ENCODE measurements around the gene GPR135.

Gene GPR135

GRCh38 chr14:59465316-59466135 lies at the start of gene GPR135:
Gene GPR135, minus strand, starts transcription at chr14:59465380. Its CDS starts 154 bp downstream, at chr14:59465226.
- DNase-seq = no peak

- no peak for DNase-seq
Measured at GRCh38 chr14:59511916-59512575, 46.9 kb upstream of the GPR135 start.

GRCh38 chr14:59510966-59511365 lies 45.8 kb upstream of the GPR135 start:
- DNase-seq = no peak

- no peak for DNase-seq
Measured at GRCh38 chr14:59510001-59510400, 44.8 kb upstream of the GPR135 start.

- DNase-seq = no peak
Measured at GRCh38 chr14:59509101-59509500, 43.9 kb upstream of the GPR135 start.

- DNase-seq = no peak
Measured at GRCh38 chr14:59507752-59508103, 42.5 kb upstream of the GPR135 start.

GRCh38 chr14:59507063-59507751 lies 42.0 kb upstream of the GPR135 start:
- DNase-seq = peak; percentile 1

- no peak for DNase-seq
Measured at GRCh38 chr14:59503256-59503655, 38.1 kb upstream of the GPR135 start.

GRCh38 chr14:59500732-59501131 lies 35.6 kb upstream of the GPR135 start:
- DNase-seq = no peak

GRCh38 chr14:59492384-59492783 lies 27.2 kb upstream of the GPR135 start:
- no peak for DNase-seq

- DNase-seq = no peak
Measured at GRCh38 chr14:59490756-59491155, 25.6 kb upstream of the GPR135 start.

- DNase-seq = no peak
Measured at GRCh38 chr14:59484639-59485175, 19.5 kb upstream of the GPR135 start.

- DNase-seq = peak; percentile 96
Measured at GRCh38 chr14:59483819-59484638, 18.8 kb upstream of the GPR135 start, which contains the start of the genes JKAMP and L3HYPDH. Gene JKAMP, plus strand, starts transcription at chr14:59484517. Its CDS starts 73 bp downstream, at chr14:59484590. Gene L3HYPDH, minus strand, starts transcription at chr14:59484408. Its CDS starts 92 bp downstream, at chr14:59484316.

GRCh38 chr14:59483363-59483762 lies 18.2 kb upstream of the GPR135 start:
- DNase-seq = peak; percentile 28

- peak; percentile 81 for DNase-seq
Measured at GRCh38 chr14:59482541-59483331, 17.6 kb upstream of the GPR135 start.

GRCh38 chr14:59481871-59482540 lies 16.8 kb upstream of the GPR135 start:
- DNase-seq = no peak

GRCh38 chr14:59481407-59481806 lies 16.2 kb upstream of the GPR135 start:
- DNase-seq = no peak

GRCh38 chr14:59480166-59480565 lies 15.0 kb upstream of the GPR135 start:
- DNase-seq = no peak

- no peak for DNase-seq
Measured at GRCh38 chr14:59478540-59478939, 13.4 kb upstream of the GPR135 start.

GRCh38 chr14:59475709-59476108 lies 10.5 kb upstream of the GPR135 start:
- DNase-seq = no peak

- DNase-seq = no peak
Measured at GRCh38 chr14:59474172-59474571, 9.0 kb upstream of the GPR135 start.
